Islet of Langerhans (tissue), 1 donor: ENCODE measurements around the gene RUFY3.

Experiments
- FAIRE-seq: peaks from one replicate; lab custom pipeline; 2011; peaks lifted over from hg19 to GRCh38; lab: Jason Lieb, UNC

Gene RUFY3

GRCh38 chr4:70842761-70843435, 121.1 kb downstream of the RUFY3 start:
- FAIRE-seq: no peak

- no peak for FAIRE-seq
Observed at GRCh38 chr4:70844180-70844579, 122.4 kb downstream of the RUFY3 start.

DNA sequence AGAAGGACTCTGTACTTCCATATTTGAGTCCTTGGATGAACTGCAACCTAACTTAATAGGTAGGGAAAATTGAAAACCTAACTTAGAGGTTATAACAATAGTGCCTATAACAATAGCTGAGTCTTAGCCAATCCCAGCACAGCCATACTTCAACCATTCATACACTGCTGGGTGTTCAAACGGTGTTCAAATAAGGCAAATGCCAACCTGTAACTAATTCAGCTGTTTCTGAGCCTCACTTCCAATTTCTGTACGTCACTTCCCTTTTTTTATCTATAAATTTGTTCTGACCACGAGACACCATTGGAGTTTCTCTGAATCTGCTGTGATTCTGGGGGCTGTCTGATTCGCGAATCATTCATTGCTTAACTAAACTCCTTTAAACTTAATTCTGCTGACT, 127.5 kb downstream of the RUFY3 start:
- FAIRE-seq: no peak

DNA sequence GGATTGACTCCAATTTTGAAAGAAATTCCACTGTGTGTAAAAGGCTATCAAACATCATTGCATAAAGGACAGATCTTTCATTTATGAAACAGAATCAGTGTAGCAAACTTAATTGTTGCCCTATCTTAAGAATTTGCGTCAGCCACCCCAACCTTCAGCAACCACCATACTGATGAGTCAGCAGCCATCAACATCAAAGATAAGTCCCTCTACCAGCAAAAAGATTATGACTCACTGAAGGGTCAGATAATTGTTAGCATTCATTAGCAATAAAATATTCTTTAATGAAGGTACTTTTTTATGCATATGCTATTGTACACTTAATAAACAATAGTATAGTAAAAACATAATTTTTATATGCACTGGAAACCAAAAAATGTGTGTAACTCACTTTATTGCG, 133.7 kb downstream of the RUFY3 start:
- no peak for FAIRE-seq
